Stimulated activated CD8-positive, alpha-beta memory T cell treated with anti-CD3 and anti-CD28 coated beads, Interleukin-2, amount 100 ng/mL, for 48 hours (primary cell): ENCODE measurements around the gene RNF11.
A peak's percentile ranks its signal among the peaks of the same experiment; 100 is the strongest.
"Not testable (repeated sequence)": the region's sequence is repeated elsewhere in the genome, so short reads cannot be mapped to it uniquely, and the experiment has no call there.

Source experiments
- DNase-seq, 2 donors: peaks; one replicate each; pipeline ENCODE4 v3.0.0-alpha.2; 2020; ENCODE audit warnings: low read depth in 2 of 2

RNF11 gene

GRCh38 chr1:51227231-51227960 is 8.7 kb upstream of the RNF11 start:
- not testable (repeated sequence) for DNase-seq

GRCh38 chr1:51228471-51228870 is 7.6 kb upstream of the RNF11 start:
- DNase-seq = not testable (repeated sequence)

GRCh38 chr1:51230501-51231078 is 5.5 kb upstream of the RNF11 start:
- DNase-seq = no peak

- DNase-seq = no peak
These were observed 5.0 kb upstream of the RNF11 start for GRCh38 chr1:51231120-51231519.

- no peak for DNase-seq
These were observed 4.2 kb upstream of the RNF11 start for GRCh38 chr1:51231896-51232295.

- not testable (repeated sequence) for DNase-seq
These were observed 1.8 kb upstream of the RNF11 start for GRCh38 chr1:51234236-51234635.

GRCh38 chr1:51234721-51235425 is 1.2 kb upstream of the RNF11 start:
- DNase-seq = peak; percentile 13 to 27

GRCh38 chr1:51236531-51237350 is 668 bp downstream of the RNF11 start:
- DNase-seq = peak; percentile 18 to 23

GRCh38 chr1:51237351-51238033 is 1.4 kb downstream of the RNF11 start:
- DNase-seq = no peak

GRCh38 chr1:51238034-51238403 is 1.9 kb downstream of the RNF11 start:
- DNase-seq = no peak

- no peak for DNase-seq
These were observed 4.0 kb downstream of the RNF11 start for GRCh38 chr1:51240084-51240483.

GRCh38 chr1:51241119-51241518 is 5.0 kb downstream of the RNF11 start:
- DNase-seq = no peak

GRCh38 chr1:51242546-51242945 is 6.5 kb downstream of the RNF11 start:
- DNase-seq = no peak

GRCh38 chr1:51247022-51247421 is 10.9 kb downstream of the RNF11 start:
- DNase-seq = no peak

GRCh38 chr1:51247499-51247898 is 11.4 kb downstream of the RNF11 start:
- DNase-seq = no peak

GRCh38 chr1:51249445-51249844 is 13.4 kb downstream of the RNF11 start:
- no peak for DNase-seq

- DNase-seq = not testable (repeated sequence)
These were observed 14.7 kb downstream of the RNF11 start for GRCh38 chr1:51250729-51251128.

GRCh38 chr1:51251165-51251564 is 15.1 kb downstream of the RNF11 start:
- not testable (repeated sequence) for DNase-seq

- no peak for DNase-seq
These were observed 16.3 kb downstream of the RNF11 start for GRCh38 chr1:51252366-51252765.

- no peak for DNase-seq
These were observed 17.6 kb downstream of the RNF11 start for GRCh38 chr1:51253691-51254090.

- no peak for DNase-seq
These were observed 19.3 kb downstream of the RNF11 start for GRCh38 chr1:51255331-51255730.
